OCI-LY1 (cell line): ENCODE measurements around the gene AACS.

Experiments used
- H2AFZ ChIP-seq: fragments of 200-600 bp; sonication (generic), shearing (Covaris generic); 2 replicates; pipeline ENCODE4 v1.6.0; 2014; ENCODE audit warnings: antibody characterized with exemption, mild to moderate bottlenecking, low read length
- H3F3A ChIP-seq: fragments of 200-600 bp; sonication (generic), shearing (Covaris generic); 2 replicates; pipeline ENCODE4 v1.6.0; 2014; ENCODE audit warnings: mild to moderate bottlenecking, antibody characterized with exemption, low read length, moderate library complexity; ENCODE audit not compliant: insufficient read depth
- H3K27ac ChIP-seq: fragments of 200-600 bp; sonication (generic); 2 replicates; pipeline ENCODE4 v1.5.1; 2014; ENCODE audit warnings: low read length, mixed run types, mild to moderate bottlenecking, low read depth; ENCODE audit not compliant: poor library complexity, severe bottlenecking
- H3K27me3 ChIP-seq: fragments of 200-600 bp; sonication (generic); 2 replicates; pipeline ENCODE4 v1.6.0; 2014; ENCODE audit warnings: antibody characterized with exemption, mild to moderate bottlenecking, low read length, moderate library complexity; ENCODE audit not compliant: insufficient read depth
- H3K36me3 ChIP-seq: fragments of 200-600 bp; sonication (generic); 2 replicates; pipeline ENCODE4 v1.6.1; 2014; ENCODE audit warnings: mild to moderate bottlenecking, antibody characterized with exemption, low read length, moderate library complexity, mixed read lengths; ENCODE audit not compliant: insufficient read depth
- H3K4me1 ChIP-seq: fragments of 200-600 bp; sonication (generic); 2 replicates; pipeline ENCODE4 v1.5.1; 2014; ENCODE audit warnings: mild to moderate bottlenecking, low read length, moderate library complexity; ENCODE audit not compliant: insufficient read depth, severe bottlenecking
- H3K4me2 ChIP-seq: fragments of 200-600 bp; sonication (generic), shearing (Covaris generic); 2 replicates; pipeline ENCODE4 v1.6.1; 2014; ENCODE audit warnings: low read length
- H3K4me3 ChIP-seq: fragments of 200-600 bp; sonication (generic); 2 replicates; pipeline ENCODE4 v1.5.1; 2014; ENCODE audit warnings: low read length, low read depth, mild to moderate bottlenecking, mixed read lengths; ENCODE audit not compliant: poor library complexity, severe bottlenecking
- H3K79me2 ChIP-seq: fragments of 200-600 bp; shearing (Covaris generic); 2 replicates; pipeline ENCODE4 v1.6.1; 2016; ENCODE audit warnings: mixed run types, low read length, mixed read lengths; ENCODE audit not compliant: insufficient read depth
- H3K9ac ChIP-seq: fragments of 200-600 bp; sonication (generic), shearing (Covaris generic); 2 replicates; pipeline ENCODE4 v1.6.1; 2014; ENCODE audit warnings: mild to moderate bottlenecking, low read length, mixed read lengths
- H3K9me2 ChIP-seq: fragments of 200-600 bp; sonication (generic), shearing (Covaris generic); 2 replicates; pipeline ENCODE4 v1.6.1; 2014; ENCODE audit warnings: low read depth, mild to moderate bottlenecking, low read length, mixed read lengths
- H3K9me3 ChIP-seq: fragments of 200-600 bp; shearing (Covaris generic); 2 replicates; pipeline ENCODE4 v1.6.1; 2014; ENCODE audit warnings: low read length, mixed read lengths
- H4K20me1 ChIP-seq: fragments of 200-600 bp; sonication (generic), shearing (Covaris generic); 2 replicates; pipeline ENCODE4 v1.6.0; 2016; ENCODE audit warnings: mild to moderate bottlenecking, low read length; ENCODE audit not compliant: insufficient read depth
- CTCF ChIP-seq: fragments of 200-600 bp; sonication (generic), shearing (Covaris generic); IDR thresholded peaks from 2 replicates; pipeline ENCODE4 v1.5.1; 2017; ENCODE audit warnings: mild to moderate bottlenecking, antibody characterized with exemption, low read length, moderate library complexity, mixed read lengths
- EZH2 ChIP-seq: fragments of 200-600 bp; sonication (generic), shearing (Covaris generic); IDR thresholded peaks from 2 replicates; pipeline ENCODE4 v1.8.0; 2017; ENCODE audit warnings: borderline replicate concordance, mixed run types, mild to moderate bottlenecking, antibody characterized with exemption, low read length, moderate library complexity, mixed read lengths

Gene AACS

GRCh38 chr12:125124320-125124966, 59.2 kb downstream of the AACS start:
- Histone ChIP-seq H3K4me1 (peaks cover 17% of the 10 kb centered on the region), H3F3A (no peaks in the 10 kb centered on the region), H3K4me2 (peak overlapping the region; percentile 34; the same call in 1 of the 2 replicates), H3K36me3 (peaks cover 16% of the 10 kb centered on the region), H3K79me2 (no peaks in the 10 kb centered on the region), H3K9me3 (no peaks in the 10 kb centered on the region), H3K4me3 (no peak overlapping the region), H2AFZ (no peak overlapping the region), H3K27ac (peak overlapping the region; percentile 70), H3K9me2 (no peaks in the 10 kb centered on the region), H3K27me3 (no peaks in the 10 kb centered on the region), H4K20me1 (no peaks in the 10 kb centered on the region), H3K9ac (no peak overlapping the region)
- TF ChIP-seq EZH2 (no peak), CTCF (no peak)

GRCh38 chr12:125125271-125125670, 60.0 kb downstream of the AACS start:
- Histone ChIP-seq H3K27ac (no peak overlapping the region), H4K20me1 (no peaks in the 10 kb centered on the region), H3K4me1 (peaks cover 17% of the 10 kb centered on the region), H2AFZ (no peak overlapping the region), H3K9me3 (no peaks in the 10 kb centered on the region), H3K4me2 (no peak overlapping the region), H3K36me3 (peaks cover 10% of the 10 kb centered on the region; the same call in 1 of the 2 replicates), H3K9ac (no peak overlapping the region), H3K79me2 (no peaks in the 10 kb centered on the region), H3K27me3 (no peaks in the 10 kb centered on the region), H3K9me2 (no peaks in the 10 kb centered on the region), H3K4me3 (no peak overlapping the region), H3F3A (no peaks in the 10 kb centered on the region)
- TF ChIP-seq EZH2, result no peak
- TF ChIP-seq CTCF, result no peak

GRCh38 chr12:125128439-125129178, 63.4 kb downstream of the AACS start:
- no peaks in the 10 kb centered on the region for H4K20me1 ChIP-seq
- H2AFZ ChIP-seq, result no peak overlapping the region
- H3K9me2 ChIP-seq, result no peaks in the 10 kb centered on the region
- no peaks in the 10 kb centered on the region for H3K79me2 ChIP-seq
- H3K4me3 ChIP-seq, result no peak overlapping the region
- no peak overlapping the region for H3K9ac ChIP-seq
- peaks cover 15% of the 10 kb centered on the region for H3K4me1 ChIP-seq
- H3K4me2 ChIP-seq, result no peak overlapping the region
- H3K36me3 ChIP-seq, result peaks cover 10% of the 10 kb centered on the region; the same call in 1 of the 2 replicates
- no peaks in the 10 kb centered on the region for H3K9me3 ChIP-seq
- no peak overlapping the region for H3K27ac ChIP-seq
- H3K27me3 ChIP-seq, result no peaks in the 10 kb centered on the region
- TF ChIP-seq EZH2 (no peak), CTCF (no peak)
- no peaks in the 10 kb centered on the region for H3F3A ChIP-seq
